ENCODE measurements around the gene GRIN3A.

- TF ChIP-seq EP300 (IDR thresholded peaks at IDR 0.05; ENCODE audit: low read depth) (no peak), CTCF (IDR thresholded peaks at IDR 0.05) (no peak)
Observed at GRCh38 chr9:101569741-101570501, 168.5 kb downstream of the GRIN3A start.

Data from transverse colon (tissue), 3 donors.